Measurements from ENCODE around the gene KLF17. TPM values are rescaled to one million over a fixed set of nuclear protein-coding genes. Genes with fewer than 3 reads are reported as not detected.

KLF17 gene
- total RNA-seq, 1 donor from 2014 or later, result not detected

Other genes starting within 250 kb of the KLF17 start
- gene ARTN, start 185.0 kb upstream of the KLF17 start, total RNA-seq, result 0.21 and 0.39 TPM in 2 replicates
- 26.4 and 26.8 TPM in 2 replicates for gene IPO13, start 171.9 kb upstream of the KLF17 start, total RNA-seq
- 48.2 and 49.5 TPM in 2 replicates for gene DPH2, start 148.8 kb upstream of the KLF17 start, total RNA-seq
- gene ATP6V0B, start 143.9 kb upstream of the KLF17 start, total RNA-seq, result 156 and 160 TPM in 2 replicates
- gene B4GALT2, start 139.6 kb upstream of the KLF17 start, total RNA-seq, result 53.9 and 57.7 TPM in 2 replicates
- gene CCDC24, start 127.2 kb upstream of the KLF17 start, total RNA-seq, result 2.1 and 2.3 TPM in 2 replicates
- 2.1 and 3.2 TPM in 2 replicates for gene SLC6A9, start 87.4 kb upstream of the KLF17 start, total RNA-seq
- not detected in 2 replicates for gene KLF18, start 22.8 kb downstream of the KLF17 start, total RNA-seq
- gene DMAP1, start 94.7 kb downstream of the KLF17 start, total RNA-seq, result 32.8 and 36.8 TPM in 2 replicates
- 40.6 and 43.5 TPM in 2 replicates for gene ERI3, start 236.4 kb downstream of the KLF17 start, total RNA-seq